HEK293 (cell line): ENCODE results near the gene PEAK3.

Source experiments
- CTCF ChIP-seq: fragments of 450-650 bp; formaldehyde crosslinking; IDR thresholded peaks from 2 replicates; pipeline ENCODE4 v1.5.1; 2016; ENCODE audit warnings: missing biosample characterization, missing genetic modification characterization
- IKZF3 ChIP-seq: fragments of 450-650 bp; IDR thresholded peaks from 2 replicates; pipeline ENCODE4 v1.5.0; 2018; ENCODE audit warnings: missing biosample characterization, mild to moderate bottlenecking, missing genetic modification characterization, moderate library complexity
- ZBTB7A ChIP-seq: fragments of 450-650 bp; formaldehyde crosslinking; IDR thresholded peaks from 2 replicates; pipeline ENCODE4 v1.5.1; 2016; ENCODE audit warnings: low read depth, missing biosample characterization, missing genetic modification characterization
- ZNF518A ChIP-seq: fragments of 450-650 bp; formaldehyde crosslinking; conservative IDR thresholded peaks from 2 replicates; pipeline ENCODE4 v1.5.1; 2016; ENCODE audit warnings: low read depth, missing biosample characterization, missing genetic modification characterization
- ZNF660 ChIP-seq: fragments of 450-650 bp; IDR thresholded peaks from 2 replicates; pipeline ENCODE4 v1.5.1; 2018; ENCODE audit warnings: missing biosample characterization, mild to moderate bottlenecking, missing genetic modification characterization
- ZSCAN23 ChIP-seq: fragments of 450-650 bp; formaldehyde crosslinking; IDR thresholded peaks from 2 replicates; pipeline ENCODE4 v1.5.1; 2016; ENCODE audit warnings: missing biosample characterization, missing genetic modification characterization

GRCh38 chr19:2236064-2236313 lies 46.0 kb downstream of the PEAK3 start:
- TF ChIP-seq ZBTB7A (tag by site-specific recombination) (no peak), ZNF518A (no peak), ZSCAN23 (no peak), IKZF3 (tag by site-specific recombination) (no peak), CTCF (tag by site-specific recombination) (no peak), ZNF660 (tag by site-specific recombination) (no peak)
